GM18526 (cell line): ENCODE data around the gene KDM2A.
A peak's percentile ranks its signal among the peaks of the same experiment; 100 is the strongest.

Experiments used
- POLR2A ChIP-seq: IDR thresholded peaks from 3 replicates; pipeline ENCODE4 v1.6.1; 2011; ENCODE audit not compliant: insufficient read length; ENCODE audit errors: extremely low read depth

Gene KDM2A

DNA sequence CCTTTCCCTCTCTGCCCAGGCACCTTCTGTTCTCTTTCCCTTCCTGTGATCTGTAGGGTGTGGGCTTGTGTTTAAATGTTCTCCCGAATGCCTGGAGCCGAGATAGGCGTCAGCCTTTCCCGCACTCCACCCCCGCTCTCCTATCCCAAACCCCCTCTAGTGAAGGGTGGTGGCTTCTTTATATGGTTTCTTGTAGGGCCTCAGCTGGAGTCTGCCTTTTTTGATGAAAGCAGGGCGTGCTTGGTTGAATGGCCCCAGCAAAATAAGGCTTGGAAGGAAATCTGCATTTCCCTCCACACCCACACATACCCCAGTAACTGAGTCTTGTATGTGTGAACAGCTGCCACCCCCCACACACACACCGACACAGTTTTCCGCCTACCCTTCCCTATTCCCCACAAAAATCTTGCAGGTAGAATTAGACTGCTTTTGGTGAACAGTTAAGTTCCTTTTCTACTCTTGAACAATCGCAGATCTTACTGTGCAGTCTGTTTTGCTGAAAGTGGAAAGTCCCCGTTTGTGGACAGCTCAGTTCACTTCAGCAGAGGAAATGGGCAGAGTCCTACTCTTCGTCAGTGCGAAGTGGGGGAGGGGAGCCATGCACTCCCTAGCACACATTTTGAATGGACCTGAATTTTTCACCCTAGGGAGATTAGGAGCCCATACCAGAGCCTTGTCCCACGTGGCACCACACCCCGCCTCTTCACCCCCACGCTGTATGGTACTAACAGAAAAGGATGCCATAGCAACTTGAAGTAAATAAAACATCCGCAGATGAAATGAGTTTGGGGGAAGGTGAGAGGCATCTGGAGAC is 121.7 kb downstream of the KDM2A start:
- peak; percentile 22 for TF ChIP-seq POLR2A

DNA sequence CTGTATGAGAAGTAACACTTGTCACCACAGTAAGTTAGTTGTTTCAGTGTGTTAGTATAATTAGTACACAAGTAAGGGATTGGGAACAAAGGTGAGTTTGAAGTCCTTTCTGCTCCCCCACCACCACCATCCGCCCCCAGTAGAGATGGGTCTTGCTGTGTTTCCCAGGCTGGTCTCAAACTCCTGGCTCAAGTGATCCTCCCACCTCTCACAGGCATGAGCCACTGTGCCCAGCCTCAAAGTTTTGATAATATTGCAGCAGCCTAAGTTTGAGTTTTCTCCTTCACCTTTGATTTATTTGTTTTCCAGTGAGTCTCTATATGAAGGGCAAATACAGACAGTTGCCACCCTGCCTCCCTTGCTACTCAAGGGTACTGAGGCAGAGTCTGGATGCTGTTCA is 123.5 kb downstream of the KDM2A start:
- no peak for TF ChIP-seq POLR2A

DNA sequence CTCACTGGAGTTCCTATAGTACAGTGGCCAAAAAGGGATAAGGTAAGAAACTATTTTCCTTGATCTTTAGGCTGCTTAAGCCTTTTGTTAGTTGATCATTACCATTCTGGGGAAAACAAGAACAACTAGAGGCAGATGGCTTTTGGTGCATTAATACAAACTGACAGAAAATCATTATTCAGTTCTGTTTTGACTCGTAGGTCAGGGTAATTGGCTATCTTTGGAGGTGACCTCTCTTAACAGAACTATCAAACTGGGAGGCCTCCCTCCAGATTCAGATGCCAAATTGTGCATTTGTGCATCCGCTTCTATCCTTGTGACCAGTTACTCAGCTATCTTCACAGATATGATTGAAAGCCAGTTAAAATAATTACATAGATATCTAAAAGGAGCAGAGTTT is 124.0 kb downstream of the KDM2A start:
- no peak for TF ChIP-seq POLR2A

DNA sequence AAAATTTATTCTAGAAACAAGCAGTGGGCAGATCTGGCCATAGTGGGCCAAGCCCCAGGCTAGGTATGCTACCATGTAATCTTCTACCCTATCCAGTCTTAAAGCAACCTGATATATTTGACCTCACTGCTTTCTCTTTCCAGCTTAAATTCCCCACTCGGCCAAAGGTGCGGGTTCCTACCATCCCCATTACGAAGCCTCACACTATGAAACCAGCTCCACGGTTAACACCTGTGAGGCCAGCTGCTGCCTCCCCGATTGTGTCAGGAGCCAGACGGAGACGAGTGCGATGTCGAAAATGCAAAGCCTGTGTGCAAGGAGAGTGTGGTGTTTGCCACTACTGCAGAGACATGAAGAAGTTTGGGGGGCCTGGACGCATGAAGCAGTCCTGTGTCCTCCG is 126.0 kb downstream of the KDM2A start:
- TF ChIP-seq POLR2A, result no peak

DNA sequence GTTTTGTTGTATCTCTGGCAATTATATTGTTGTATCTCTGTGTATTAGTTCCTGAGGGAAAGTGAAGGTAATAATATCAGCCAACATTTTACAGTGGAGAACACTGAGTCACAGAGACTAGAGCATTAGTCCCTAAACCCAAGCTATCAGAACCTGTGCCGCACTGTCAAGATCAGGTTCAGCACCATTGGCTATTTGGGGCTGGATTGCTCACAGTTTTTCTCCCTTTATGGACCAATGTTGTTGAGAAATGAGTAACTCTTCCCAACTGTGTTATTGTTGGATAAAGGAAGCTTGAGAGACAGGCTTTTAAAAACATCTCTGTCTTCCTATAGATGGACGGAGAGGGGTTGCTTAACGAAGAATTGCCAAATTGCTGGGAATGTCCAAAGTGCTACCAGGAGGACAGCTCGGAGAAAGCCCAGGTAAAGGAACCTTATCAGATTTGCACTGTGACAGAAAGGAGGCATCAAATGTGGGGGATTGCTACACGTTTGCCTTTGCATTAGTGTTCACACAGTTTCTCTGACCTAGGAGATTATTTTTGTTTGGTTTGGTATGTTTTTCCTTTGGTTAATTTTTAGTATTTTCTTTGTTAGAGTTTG is 129.0 kb downstream of the KDM2A start:
- TF ChIP-seq POLR2A, result no peak

DNA sequence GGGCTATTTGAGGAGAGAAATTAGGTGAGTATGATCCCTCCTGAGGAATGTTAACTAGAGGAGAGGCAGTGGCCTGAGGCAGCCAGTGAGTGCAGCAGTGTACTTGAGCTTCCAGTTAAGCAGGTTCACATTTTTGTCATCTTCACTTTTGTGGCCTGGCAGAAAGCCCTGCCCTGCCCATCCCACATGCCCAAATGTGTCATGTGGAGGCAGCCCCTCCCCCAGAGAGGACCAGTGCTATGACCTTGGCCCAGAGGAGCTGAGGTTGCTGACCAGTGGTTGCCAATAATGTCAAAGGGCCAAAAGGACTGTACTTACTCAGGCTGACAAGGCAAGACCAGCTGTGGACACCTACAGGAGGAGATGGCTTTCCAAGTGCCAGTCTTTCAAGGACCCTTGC is 129.6 kb downstream of the KDM2A start:
- no peak for TF ChIP-seq POLR2A

DNA sequence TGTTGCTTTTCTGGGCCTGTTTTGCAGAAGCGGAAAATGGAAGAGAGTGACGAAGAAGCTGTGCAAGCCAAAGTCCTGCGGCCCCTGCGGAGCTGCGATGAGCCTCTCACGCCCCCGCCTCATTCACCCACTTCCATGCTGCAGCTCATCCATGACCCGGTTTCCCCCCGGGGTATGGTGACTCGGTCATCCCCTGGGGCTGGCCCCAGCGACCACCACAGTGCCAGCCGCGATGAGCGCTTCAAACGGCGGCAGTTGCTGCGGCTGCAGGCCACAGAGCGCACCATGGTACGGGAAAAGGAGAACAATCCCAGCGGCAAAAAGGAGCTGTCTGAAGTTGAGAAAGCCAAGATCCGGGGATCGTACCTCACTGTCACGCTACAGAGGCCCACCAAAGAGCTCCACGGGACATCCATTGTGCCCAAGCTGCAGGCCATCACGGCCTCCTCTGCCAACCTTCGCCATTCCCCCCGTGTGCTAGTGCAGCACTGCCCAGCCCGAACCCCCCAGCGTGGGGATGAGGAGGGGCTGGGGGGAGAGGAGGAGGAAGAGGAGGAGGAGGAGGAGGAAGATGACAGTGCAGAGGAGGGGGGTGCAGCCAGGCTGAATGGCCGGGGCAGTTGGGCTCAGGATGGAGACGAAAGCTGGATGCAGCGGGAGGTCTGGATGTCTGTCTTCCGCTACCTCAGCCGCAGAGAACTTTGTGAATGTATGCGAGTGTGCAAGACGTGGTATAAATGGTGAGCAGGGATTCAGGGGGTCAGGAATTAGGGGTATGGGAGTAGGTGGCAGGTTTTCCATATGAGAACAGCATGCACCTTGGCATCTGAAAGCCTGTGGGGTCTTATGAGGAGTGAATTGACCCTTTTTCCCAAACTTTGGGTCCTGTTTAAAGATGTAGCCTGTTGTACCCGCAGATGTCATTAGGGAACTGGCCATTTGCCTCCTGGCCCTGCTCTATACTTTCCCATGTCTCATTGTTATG is 131.3 kb downstream of the KDM2A start:
- no peak for TF ChIP-seq POLR2A

DNA sequence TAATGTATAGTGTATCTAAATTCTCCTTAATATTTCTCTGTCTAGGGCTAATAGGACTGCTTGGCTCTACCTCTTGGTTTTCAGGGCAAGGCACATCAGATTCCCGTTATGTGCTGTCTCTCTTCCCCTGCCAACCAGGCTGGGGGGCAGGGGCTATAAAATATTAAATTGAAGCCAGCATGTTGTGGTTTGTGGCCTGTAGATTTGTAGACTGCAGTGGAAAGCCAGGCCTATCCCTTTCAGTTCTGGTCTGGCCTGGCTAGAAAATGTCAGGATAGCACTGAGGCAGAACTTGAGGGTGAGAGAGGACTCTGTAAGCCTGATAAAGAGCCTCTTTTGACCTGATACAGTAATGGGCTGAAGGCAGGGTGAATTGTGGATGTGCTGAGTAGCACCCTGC is 132.8 kb downstream of the KDM2A start:
- no peak for TF ChIP-seq POLR2A

DNA sequence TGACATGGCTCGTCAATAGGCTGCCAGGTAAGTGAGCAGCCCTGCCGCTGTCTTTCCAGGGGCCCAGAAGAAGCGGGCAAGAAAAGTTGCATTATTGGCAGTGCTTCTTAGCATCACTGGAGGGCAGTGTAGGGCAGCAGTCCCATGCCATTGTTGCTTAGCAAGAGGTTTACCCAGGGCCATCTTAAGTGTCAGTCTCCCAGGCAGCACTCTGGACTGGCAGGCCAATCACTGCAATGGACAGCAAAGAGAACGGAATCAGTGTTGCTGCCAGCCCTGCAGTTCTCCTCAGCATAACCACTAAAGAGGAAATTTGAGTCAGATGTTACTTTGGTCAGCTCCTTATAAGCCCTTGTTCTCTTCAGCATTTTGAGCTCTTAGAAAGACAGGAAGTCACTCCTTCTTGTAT is 133.8 kb downstream of the KDM2A start:
- no peak for TF ChIP-seq POLR2A

DNA sequence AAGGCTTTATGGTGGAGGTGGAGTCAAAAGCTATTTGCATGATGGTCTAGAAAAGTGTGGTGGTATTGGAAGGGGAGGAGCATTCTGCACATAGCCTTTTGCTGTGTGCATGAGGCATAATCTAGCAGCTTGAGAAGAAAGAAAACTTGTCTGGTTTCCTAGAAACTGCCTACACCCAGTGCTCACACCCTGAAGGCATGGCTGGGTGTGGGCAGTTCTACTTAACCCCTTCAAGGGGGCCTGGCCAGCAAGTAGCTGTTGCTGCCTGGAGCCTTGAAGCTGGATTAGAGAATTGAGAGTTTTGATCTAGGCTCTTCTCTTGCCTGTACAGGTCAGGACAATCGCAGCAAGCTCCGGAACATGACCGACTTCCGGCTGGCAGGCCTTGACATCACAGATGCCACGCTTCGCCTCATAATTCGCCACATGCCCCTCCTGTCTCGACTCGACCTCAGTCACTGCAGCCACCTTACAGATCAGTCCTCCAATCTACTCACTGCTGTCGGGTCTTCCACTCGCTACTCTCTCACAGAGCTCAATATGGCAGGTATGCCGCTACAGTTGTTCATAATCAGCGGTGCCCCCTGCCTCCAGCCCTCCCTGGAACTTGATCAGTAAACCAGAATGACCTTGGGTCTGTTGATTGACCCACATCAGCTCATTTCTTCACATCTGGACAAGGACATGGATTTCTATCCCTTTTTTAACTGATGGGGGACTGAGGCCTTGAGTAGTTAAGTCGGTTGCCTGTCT is 135.0 kb downstream of the KDM2A start:
- no peak for TF ChIP-seq POLR2A

DNA sequence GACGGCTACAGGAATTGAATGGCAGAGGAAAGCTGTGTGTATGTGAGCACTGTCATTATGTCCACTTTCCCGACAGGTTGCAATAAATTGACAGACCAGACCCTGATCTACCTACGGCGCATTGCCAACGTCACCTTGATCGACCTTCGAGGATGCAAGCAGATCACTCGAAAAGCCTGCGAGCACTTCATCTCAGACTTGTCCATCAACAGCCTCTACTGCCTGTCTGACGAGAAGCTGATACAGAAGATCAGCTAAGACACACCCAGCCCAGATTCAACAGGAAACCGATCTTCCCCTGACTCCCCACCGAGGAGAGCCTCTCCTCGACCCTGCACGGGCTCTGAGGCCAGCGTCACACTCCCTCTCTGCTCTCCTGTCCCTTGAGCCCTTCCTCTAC is 135.7 kb downstream of the KDM2A start:
- no peak for TF ChIP-seq POLR2A

DNA sequence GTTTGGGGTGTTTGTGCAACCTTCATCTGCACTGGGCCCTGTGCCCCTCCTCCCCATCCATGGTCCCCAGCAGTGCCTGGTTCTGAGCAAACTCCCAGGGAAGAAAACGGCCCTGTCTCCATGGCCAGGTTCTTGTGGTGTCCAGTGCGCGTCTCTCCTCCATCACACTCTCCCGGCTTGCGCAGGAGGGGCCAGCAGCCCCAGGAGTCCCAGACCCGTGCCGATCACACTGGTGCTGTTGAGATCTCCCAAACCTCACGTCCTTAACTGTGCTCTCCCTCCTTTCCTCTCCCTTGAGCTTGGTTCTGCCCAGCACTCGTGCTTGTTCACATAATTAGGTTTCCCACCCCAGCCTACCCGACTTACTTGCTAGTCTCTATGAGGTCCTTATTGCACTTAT is 136.3 kb downstream of the KDM2A start:
- TF ChIP-seq POLR2A, result no peak

DNA sequence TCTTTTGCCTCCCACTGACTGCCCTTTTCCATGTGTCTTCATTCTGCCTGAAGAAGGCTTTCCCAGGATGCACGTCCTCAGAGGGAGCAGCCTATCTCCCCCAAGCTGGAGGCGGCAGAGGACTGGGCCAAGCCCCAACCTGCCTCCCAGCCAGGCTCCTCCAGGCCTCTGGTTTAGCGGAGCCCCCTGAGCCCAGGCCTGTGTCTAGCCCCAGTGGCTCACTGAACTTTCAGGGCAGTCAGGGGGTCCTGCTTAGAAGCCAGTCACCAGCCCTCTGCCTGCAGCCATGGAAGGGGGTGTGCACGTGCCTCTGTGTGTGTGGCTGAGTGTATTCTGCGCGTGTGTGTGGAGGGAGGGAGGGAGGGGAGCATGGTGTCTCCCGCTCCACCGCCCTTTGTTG is 136.8 kb downstream of the KDM2A start:
- no peak for TF ChIP-seq POLR2A

DNA sequence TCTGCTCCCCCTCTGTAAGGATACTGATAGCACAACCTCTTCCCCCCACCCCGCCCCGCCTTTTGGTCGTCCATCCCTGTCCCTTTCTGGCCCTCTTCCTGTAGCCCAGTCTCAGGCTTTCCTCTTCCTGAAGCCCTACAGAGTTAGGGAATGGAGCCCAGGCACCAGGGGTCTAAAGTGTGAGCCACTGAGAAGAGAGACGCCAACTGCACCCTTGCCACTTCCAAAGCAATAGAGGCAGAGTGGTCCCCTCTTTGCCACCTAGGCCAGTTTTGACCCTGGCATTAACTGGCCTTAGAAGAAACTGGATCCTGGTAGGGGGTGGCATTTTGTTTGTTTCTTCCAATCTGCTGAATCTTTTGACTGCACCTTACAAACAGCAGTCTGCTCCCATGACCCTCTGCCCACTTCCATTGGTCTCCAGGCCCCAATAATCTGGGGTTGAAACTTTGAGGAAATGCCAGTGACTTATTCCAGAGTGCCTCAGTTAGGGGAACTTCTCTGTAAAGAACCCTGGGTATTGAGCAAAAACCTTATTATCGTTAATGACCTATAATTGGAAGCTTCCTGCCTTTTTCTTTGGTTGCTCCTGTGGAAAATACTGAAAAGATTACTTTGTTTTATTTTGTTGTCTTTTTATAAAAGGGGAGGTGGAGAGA is 137.5 kb downstream of the KDM2A start:
- no peak for TF ChIP-seq POLR2A
